Fibroblast of mammary gland (primary cell): ENCODE data around the gene NOXA1.

Source experiments
- DNase-seq: peaks from one replicate; pipeline ENCODE4 v3.0.0-alpha.2; 2010; ENCODE audit warnings: low read depth
- H3K4me3 ChIP-seq: 2 replicates; pipeline ENCODE4 v1.5.1; 2011; ENCODE audit warnings: low read depth, mild to moderate bottlenecking, low read length, moderate library complexity; ENCODE audit not compliant: control insufficient read depth
- CTCF ChIP-seq: conservative IDR thresholded peaks from 2 replicates; pipeline ENCODE4 v1.5.1; 2011; ENCODE audit warnings: low read depth, low read length, inconsistent platforms; ENCODE audit not compliant: control insufficient read depth, insufficient read depth

NOXA1 gene

GRCh38 chr9:137475666-137476065, 52.5 kb downstream of the NOXA1 start:
- no peak for TF ChIP-seq CTCF
- no peak overlapping the region for H3K4me3 ChIP-seq
- no peak for DNase-seq

GRCh38 chr9:137476856-137477255, 53.7 kb downstream of the NOXA1 start:
- TF ChIP-seq CTCF: no peak
- no peak overlapping the region for H3K4me3 ChIP-seq
- no peak for DNase-seq

- no peak for TF ChIP-seq CTCF
- DNase-seq: no peak
- no peak overlapping the region for H3K4me3 ChIP-seq
These were observed 54.8 kb downstream of the NOXA1 start for GRCh38 chr9:137477778-137478612.

- no peak overlapping the region for H3K4me3 ChIP-seq
These were observed 55.4 kb downstream of the NOXA1 start for GRCh38 chr9:137478613-137478961.

GRCh38 chr9:137478962-137479861, 56.0 kb downstream of the NOXA1 start:
- H3K4me3 ChIP-seq: no peak overlapping the region
- no peak for TF ChIP-seq CTCF
- no peak for DNase-seq

More at GRCh38 chr9:137478613-137478961, 55.4 kb downstream of the NOXA1 start:
- TF ChIP-seq CTCF: no peak
- no peak for DNase-seq

GRCh38 chr9:137479892-137480685, 56.9 kb downstream of the NOXA1 start:
- TF ChIP-seq CTCF: no peak
- no peak overlapping the region for H3K4me3 ChIP-seq
- DNase-seq: no peak
